CD8-positive, alpha-beta memory T cell (primary cell): Measurements from ENCODE around the gene FGF19. TPM values are rescaled to one million over a fixed set of nuclear protein-coding genes. Genes with fewer than 3 reads are reported as not detected.
A peak's percentile ranks its signal among the peaks of the same experiment; 100 is the strongest.

Source experiments
- CTCF ChIA-PET: fragments of 350-600 bp; sonication (Branson Sonifier 250); formaldehyde crosslinking; loops from one replicate; lab custom pipeline; 2021; ENCODE audit warnings: antibody characterized with exemption; lab: Charles Lee
- POLR2A ChIA-PET: fragments of 350-600 bp; sonication (Branson Sonifier 250); formaldehyde crosslinking; loops from one replicate; lab custom pipeline; 2021; ENCODE audit warnings: antibody characterized with exemption; lab: Charles Lee
- DNase-seq, 5 donors: peaks; one replicate each; pipeline versions ENCODE4 v3.0.0 to v3.0.0-alpha.2; 2020 to 2022; ENCODE audit warnings: mixed read lengths in 1 of 5
- H3K27ac ChIP-seq: one replicate; pipeline ENCODE4 v1.7.0; 2013; ENCODE audit warnings: low read depth, mild to moderate bottlenecking, low read length, moderate library complexity
- H3K27me3 ChIP-seq: 2 replicates; pipeline ENCODE4 v1.7.0; 2013; ENCODE audit warnings: low read length, mild to moderate bottlenecking; ENCODE audit not compliant: insufficient read depth, poor library complexity, severe bottlenecking
- H3K36me3 ChIP-seq: 2 replicates; pipeline ENCODE4 v1.7.0; 2013; ENCODE audit warnings: mild to moderate bottlenecking, low read length, moderate library complexity; ENCODE audit not compliant: insufficient read depth
- H3K4me1 ChIP-seq: 2 replicates; pipeline ENCODE4 v1.7.0; 2013; ENCODE audit warnings: mild to moderate bottlenecking, low read length, moderate library complexity; ENCODE audit not compliant: insufficient read depth
- H3K4me3 ChIP-seq: 2 replicates; pipeline ENCODE4 v1.7.0; 2013; ENCODE audit warnings: mild to moderate bottlenecking, low read length
- H3K9me3 ChIP-seq: 2 replicates; pipeline ENCODE4 v1.7.0; 2013; ENCODE audit warnings: mild to moderate bottlenecking, low read length
- H3K27ac Mint-ChIP-seq, 8 donors: one replicate each; pipeline ENCODE4 v1.8.0; 2020 to 2021; ENCODE audit warnings: mixed read lengths in 8 of 8, mild to moderate bottlenecking in 6 of 8, inconsistent platforms in 3 of 8, moderate library complexity in 3 of 8
- H3K27me3 Mint-ChIP-seq, 2 donors: one replicate each; pipeline ENCODE4 v1.8.0; 2020 to 2021; ENCODE audit warnings: mixed read lengths in 2 of 2, mild to moderate bottlenecking in 1 of 2, moderate library complexity in 1 of 2
- H3K36me3 Mint-ChIP-seq, 3 donors: one replicate each; pipeline ENCODE4 v1.8.0; 2020 to 2021; ENCODE audit warnings: mixed read lengths in 3 of 3, inconsistent platforms in 1 of 3, mild to moderate bottlenecking in 1 of 3
- H3K4me1 Mint-ChIP-seq, 3 donors: one replicate each; pipeline ENCODE4 v1.8.0; 2020 to 2021; ENCODE audit warnings: mixed read lengths in 3 of 3, inconsistent platforms in 1 of 3, mild to moderate bottlenecking in 1 of 3
- H3K4me3 Mint-ChIP-seq, 7 donors: one replicate each; pipeline ENCODE4 v1.8.0; 2020 to 2021; ENCODE audit warnings: mixed read lengths in 7 of 7, mild to moderate bottlenecking in 6 of 7, moderate library complexity in 4 of 7, inconsistent platforms in 2 of 7
- H3K9me3 Mint-ChIP-seq, 5 donors: one replicate each; pipeline ENCODE4 v1.8.0; 2020 to 2022; ENCODE audit warnings: mixed read lengths in 5 of 5, mild to moderate bottlenecking in 3 of 5, moderate library complexity in 2 of 5, inconsistent platforms in 1 of 5
- polyA plus RNA-seq: library from polyadenylated mRNA; unstranded; fragments of 300-500 nt; fragmentation: Illumina TruSeq; gene quantifications from one replicate; pipeline ENCODE4 v1.2.3, GENCODE V29; 2021
- total RNA-seq, 2 experiments: library from RNA; stranded (reverse); gene quantifications; one replicate each; pipeline ENCODE4 v1.2.3, GENCODE V29; 2021

The FGF19 gene
- total and polyA plus RNA-seq, 3 experiments from 2014 or later, result not detected

DNA sequence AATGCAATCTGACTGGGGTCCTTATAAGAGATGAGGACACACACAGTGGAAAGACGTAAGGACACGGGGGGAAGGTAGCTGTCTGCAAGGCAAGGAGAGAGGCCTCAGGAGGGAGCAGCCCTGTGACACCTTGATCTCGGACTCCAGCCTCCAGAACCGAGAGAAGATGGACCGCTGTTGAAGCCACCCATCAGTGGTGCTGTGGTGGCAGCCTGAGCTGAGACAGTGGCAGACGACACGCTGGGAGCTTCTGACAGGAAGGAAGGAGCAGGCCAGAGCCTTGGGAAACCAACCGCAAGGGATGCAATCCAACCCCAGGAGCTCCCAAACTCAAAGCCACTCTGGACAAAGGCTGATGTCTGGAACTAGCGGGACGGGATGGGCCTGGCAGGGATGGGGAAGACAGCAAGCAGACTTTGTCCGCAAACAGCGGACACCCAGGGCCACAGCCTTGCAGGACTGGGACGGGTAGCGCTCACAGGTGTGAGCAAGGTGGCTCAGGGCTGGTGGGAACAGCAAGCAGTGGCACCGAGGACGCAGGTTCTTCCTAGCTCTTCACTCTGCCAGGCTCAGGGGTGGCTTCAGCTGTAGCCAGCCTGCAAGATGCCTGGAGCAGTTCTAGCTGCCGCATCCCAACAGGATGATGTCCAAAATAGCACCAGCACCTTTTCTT is 39.6 kb downstream of the FGF19 start:
- Mint-ChIP-seq H3K27me3 (no peaks in the 10 kb centered on the region), H3K9me3 (no peaks in the 10 kb centered on the region), H3K27ac (no peak overlapping the region), H3K36me3 (peaks cover 0 to 76% (median 10%) of the 10 kb centered on the region in 3 donors), H3K4me3 (no peak overlapping the region), H3K4me1 (peaks cover 3 to 4% (median 3%) of the 10 kb centered on the region in 3 donors)
- no peaks in the 10 kb centered on the region for H3K9me3 ChIP-seq
- CTCF ChIA-PET, result interaction anchor here (1.1 kb wide), 1 partner anchor 10 kb away, joined by 3 read pairs; the partner anchor contains the start of gene LTO1
- DNase-seq, result peak in 1 of 5 donors; percentile 42
- H3K36me3 ChIP-seq, result peaks cover 14% of the 10 kb centered on the region
- POLR2A ChIA-PET, result interaction anchor here (1.5 kb wide), 1 partner anchor 11 kb away, joined by 4 read pairs; the partner anchor contains the start of gene LTO1
- no peaks in the 10 kb centered on the region for H3K4me1 ChIP-seq
- no peak overlapping the region for H3K4me3 ChIP-seq
- H3K27ac ChIP-seq, result no peak overlapping the region
- H3K27me3 ChIP-seq, result no peaks in the 10 kb centered on the region

DNA sequence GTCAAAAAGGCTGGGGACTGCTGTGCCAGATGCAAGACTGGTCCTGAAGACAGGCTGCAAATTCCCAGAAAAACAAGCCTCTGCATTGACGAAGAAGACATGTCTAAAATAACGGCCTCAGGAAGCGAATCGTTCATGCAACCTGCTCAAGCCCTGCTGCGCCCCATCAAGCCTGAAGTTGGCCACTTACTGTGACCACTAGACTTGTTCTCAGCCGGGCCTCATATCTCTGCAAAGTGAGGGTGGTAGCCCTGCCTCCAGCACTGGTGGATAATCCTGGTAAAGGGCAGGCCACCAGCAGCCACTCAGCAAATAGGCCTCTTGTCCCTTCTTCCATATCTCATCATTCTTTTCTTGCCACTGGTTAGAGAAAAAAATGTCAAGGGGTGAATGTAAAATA is 40.5 kb downstream of the FGF19 start:
- no peaks in the 10 kb centered on the region for H3K4me1 ChIP-seq
- no peak overlapping the region for H3K4me3 Mint-ChIP-seq
- POLR2A ChIA-PET, result no interaction called here
- CTCF ChIA-PET, result interaction anchor here (1.4 kb wide), 1 partner anchor 11 kb away, joined by 4 read pairs; no protein-coding TSS in a partner anchor
- H3K27ac ChIP-seq, result no peak overlapping the region
- no peak for DNase-seq
- no peaks in the 10 kb centered on the region for H3K9me3 ChIP-seq
- H3K9me3 Mint-ChIP-seq, result no peaks in the 10 kb centered on the region
- H3K4me1 Mint-ChIP-seq, result peaks cover 0 to 3% (median 3%) of the 10 kb centered on the region in 3 donors
- no peaks in the 10 kb centered on the region for H3K27me3 Mint-ChIP-seq
- peaks cover 0 to 68% (median 7%) of the 10 kb centered on the region in 3 donors for H3K36me3 Mint-ChIP-seq
- no peak overlapping the region for H3K27ac Mint-ChIP-seq
- H3K36me3 ChIP-seq, result peaks cover 9% of the 10 kb centered on the region
- no peak overlapping the region for H3K4me3 ChIP-seq
- no peaks in the 10 kb centered on the region for H3K27me3 ChIP-seq

DNA sequence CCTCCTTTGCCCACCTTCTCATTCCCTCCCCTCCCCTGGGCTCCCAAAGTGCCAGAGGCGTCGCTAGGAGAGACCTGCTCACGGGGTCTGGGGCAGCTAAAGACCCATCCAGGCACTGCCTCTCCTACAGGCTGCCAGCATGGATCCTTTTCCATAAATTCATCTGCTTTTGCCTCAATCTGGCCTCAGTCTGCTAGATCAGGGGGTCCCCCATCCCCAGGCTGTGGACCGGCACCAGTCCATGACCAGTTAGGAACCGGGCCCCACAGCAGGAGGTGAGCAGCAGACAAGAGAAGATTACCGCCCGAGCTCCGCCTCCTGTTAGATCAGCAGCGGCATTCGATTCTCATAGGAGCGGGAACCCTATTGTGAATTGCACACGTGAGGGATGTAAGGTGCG is 41.0 kb downstream of the FGF19 start:
- peaks cover 0 to 62% (median 7%) of the 10 kb centered on the region in 3 donors for H3K36me3 Mint-ChIP-seq
- no peaks in the 10 kb centered on the region for H3K9me3 ChIP-seq
- H3K27me3 Mint-ChIP-seq, result no peaks in the 10 kb centered on the region
- peak in 1 of 5 donors; percentile 22 for DNase-seq
- no peaks in the 10 kb centered on the region for H3K4me1 ChIP-seq
- POLR2A ChIA-PET, result no interaction called here
- peaks cover 0 to 3% (median under 1%) of the 10 kb centered on the region in 3 donors for H3K4me1 Mint-ChIP-seq
- no peak overlapping the region for H3K4me3 ChIP-seq
- no peak overlapping the region for H3K4me3 Mint-ChIP-seq
- no peaks in the 10 kb centered on the region for H3K9me3 Mint-ChIP-seq
- no peaks in the 10 kb centered on the region for H3K27me3 ChIP-seq
- CTCF ChIA-PET, result interaction anchor here (1.4 kb wide), 1 partner anchor 11 kb away, joined by 4 read pairs; no protein-coding TSS in a partner anchor
- peaks cover 9% of the 10 kb centered on the region for H3K36me3 ChIP-seq
- H3K27ac ChIP-seq, result no peak overlapping the region
- no peak overlapping the region for H3K27ac Mint-ChIP-seq

DNA sequence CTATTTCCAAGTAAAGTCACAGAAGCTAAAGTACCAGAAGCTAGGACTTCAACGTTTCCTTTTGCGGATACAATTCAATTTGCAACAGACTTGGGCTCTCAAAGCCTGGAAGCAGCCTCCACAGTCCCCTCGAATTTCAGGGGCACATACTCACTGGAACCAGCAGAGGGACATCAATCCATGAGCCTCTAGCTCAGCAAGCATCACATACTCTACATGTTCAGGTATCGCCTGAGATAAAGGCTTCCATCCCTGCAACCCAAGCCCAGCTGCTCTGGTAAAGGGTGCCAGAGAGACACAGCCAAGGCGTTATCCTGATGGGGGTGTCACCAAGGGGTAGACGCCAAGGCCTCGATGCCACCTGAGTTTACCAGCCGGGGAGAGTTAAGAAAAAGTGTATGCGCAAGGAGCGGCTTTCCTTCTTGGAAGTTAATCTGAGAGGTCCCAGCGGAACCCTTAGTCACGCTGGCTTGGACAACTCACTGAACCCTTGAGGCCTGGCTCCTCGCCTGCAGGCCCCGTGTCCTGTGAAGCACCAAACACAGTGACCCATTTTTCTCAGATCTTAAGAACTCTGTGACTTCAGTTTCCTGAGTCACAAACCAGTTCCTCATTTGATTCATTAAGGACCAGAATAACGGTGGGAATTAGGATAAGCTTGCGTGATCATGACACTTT is 41.7 kb downstream of the FGF19 start:
- Histone ChIP-seq H3K9me3 (no peaks in the 10 kb centered on the region), H3K27me3 (no peaks in the 10 kb centered on the region), H3K4me3 (no peak overlapping the region), H3K36me3 (peaks cover 9% of the 10 kb centered on the region), H3K27ac (no peak overlapping the region), H3K4me1 (no peaks in the 10 kb centered on the region)
- Mint-ChIP-seq H3K36me3 (peaks cover 0 to 56% (median 5%) of the 10 kb centered on the region in 3 donors), H3K9me3 (no peaks in the 10 kb centered on the region), H3K4me3 (no peak overlapping the region), H3K27me3 (no peaks in the 10 kb centered on the region), H3K27ac (peak overlapping the region in 1 of 8 donors; percentile 54), H3K4me1 (peaks cover 0 to 3% (median 0%) of the 10 kb centered on the region in 3 donors)
- peak in 1 of 5 donors; percentile 18 for DNase-seq
- ChIA-PET CTCF (interaction anchor here (1.4 kb wide), 1 partner anchor 12 kb away, joined by 4 read pairs; no protein-coding TSS in a partner anchor), POLR2A (no interaction called here)

DNA sequence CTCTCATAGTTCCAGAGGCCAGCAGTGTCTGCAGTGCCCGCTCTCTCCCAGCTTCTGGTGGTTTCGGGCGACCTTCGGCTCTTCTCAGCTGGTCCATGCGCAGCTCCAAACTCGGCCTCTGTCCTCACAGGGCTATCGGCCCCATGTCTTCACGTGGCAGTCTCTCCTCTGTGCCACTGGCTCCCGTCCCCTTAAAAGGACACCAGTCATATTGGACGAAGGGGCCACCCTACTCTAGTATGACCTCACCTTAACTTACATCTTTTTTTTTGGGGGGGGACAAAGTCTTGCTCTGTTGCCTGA is 42.5 kb downstream of the FGF19 start:
- POLR2A ChIA-PET, result no interaction called here
- DNase-seq, result peak in 1 of 5 donors; percentile 11
- no peaks in the 10 kb centered on the region for H3K9me3 ChIP-seq
- no peaks in the 10 kb centered on the region for H3K27me3 ChIP-seq
- Mint-ChIP-seq H3K4me1 (peaks cover 0 to 3% (median 0%) of the 10 kb centered on the region in 3 donors), H3K27me3 (no peaks in the 10 kb centered on the region), H3K9me3 (no peaks in the 10 kb centered on the region), H3K27ac (no peak overlapping the region), H3K36me3 (peaks cover 0 to 48% (median 5%) of the 10 kb centered on the region in 3 donors), H3K4me3 (no peak overlapping the region)
- H3K4me3 ChIP-seq, result no peak overlapping the region
- H3K27ac ChIP-seq, result no peak overlapping the region
- peaks cover 7% of the 10 kb centered on the region for H3K36me3 ChIP-seq
- CTCF ChIA-PET, result no interaction called here
- H3K4me1 ChIP-seq, result no peaks in the 10 kb centered on the region

DNA sequence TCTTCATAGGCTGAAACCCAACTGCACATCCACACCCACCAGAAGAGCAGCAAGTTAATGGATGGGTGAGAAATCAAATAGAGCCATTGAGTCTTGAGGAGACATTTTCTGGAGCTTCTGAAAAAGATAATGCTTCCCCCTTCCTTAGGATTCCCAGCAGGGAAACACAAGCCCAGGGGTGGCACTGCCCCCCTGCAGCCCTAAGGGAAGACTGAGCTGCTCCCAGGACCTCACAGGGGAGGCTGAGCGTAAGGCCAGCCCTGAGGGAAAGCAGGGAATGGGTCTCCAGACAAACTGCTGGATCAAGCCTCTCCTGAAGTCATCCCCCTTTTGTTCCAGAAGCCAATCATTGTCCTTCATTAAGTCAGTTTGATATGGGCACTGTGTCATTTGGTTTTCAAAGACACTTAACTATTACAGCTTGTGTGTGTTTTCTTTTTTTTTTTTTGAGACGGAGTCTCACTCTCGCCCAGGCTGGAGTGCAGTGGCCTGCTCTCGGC is 43.8 kb downstream of the FGF19 start:
- POLR2A ChIA-PET, result no interaction called here

DNA sequence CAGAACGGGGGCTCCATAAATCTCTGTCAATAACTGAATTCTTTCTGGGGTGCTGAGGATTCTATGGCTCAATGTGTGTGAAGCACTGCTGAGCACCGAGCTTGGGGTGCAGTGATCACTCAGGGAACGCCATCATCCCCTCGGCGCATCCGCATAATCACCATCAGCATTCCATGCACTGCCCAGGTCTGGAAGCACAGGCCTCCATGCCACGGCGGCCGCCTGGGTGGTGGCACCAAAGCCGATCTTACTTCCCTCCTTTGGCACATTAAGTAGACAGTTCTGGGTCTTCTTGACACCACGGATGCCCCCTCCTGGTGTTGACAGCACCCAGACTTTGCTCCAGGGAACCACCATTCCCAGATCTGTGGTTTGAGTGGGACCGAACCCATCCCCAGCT is 44.2 kb downstream of the FGF19 start:
- Mint-ChIP-seq H3K4me3 (no peak overlapping the region), H3K27me3 (no peaks in the 10 kb centered on the region), H3K4me1 (no peaks in the 10 kb centered on the region), H3K27ac (peak overlapping the region in 2 of 8 donors; percentile 47 to 61), H3K36me3 (peaks cover 0 to 31% (median 0%) of the 10 kb centered on the region in 3 donors), H3K9me3 (no peaks in the 10 kb centered on the region)
- no peak overlapping the region for H3K27ac ChIP-seq
- no peaks in the 10 kb centered on the region for H3K4me1 ChIP-seq
- no peak overlapping the region for H3K4me3 ChIP-seq
- peaks cover 4% of the 10 kb centered on the region for H3K36me3 ChIP-seq
- ChIA-PET CTCF (interaction anchor here (1.2 to 2.4 kb wide), 3 partner anchors 8 to 16 kb away, joined by 3 to 15 read pairs (median 4); partner anchors contain the start of gene LTO1), POLR2A (no interaction called here)
- no peaks in the 10 kb centered on the region for H3K9me3 ChIP-seq
- H3K27me3 ChIP-seq, result no peaks in the 10 kb centered on the region
- DNase-seq, result peak in 1 of 5 donors; percentile 26

More for the DNA sequence above, 43.8 kb downstream of the FGF19 start:
- Histone ChIP-seq H3K9me3 (no peaks in the 10 kb centered on the region), H3K4me3 (no peak overlapping the region), H3K4me1 (no peaks in the 10 kb centered on the region), H3K36me3 (peaks cover 4% of the 10 kb centered on the region), H3K27me3 (no peaks in the 10 kb centered on the region), H3K27ac (no peak overlapping the region)
- CTCF ChIA-PET, result interaction anchor here (1.7 to 2.4 kb wide), 2 partner anchors 10 to 15 kb away, joined by 4 to 15 read pairs; partner anchors contain the start of gene LTO1
- peaks cover 0 to 36% (median 3%) of the 10 kb centered on the region in 3 donors for H3K36me3 Mint-ChIP-seq
- H3K9me3 Mint-ChIP-seq, result no peaks in the 10 kb centered on the region
- peak overlapping the region in 2 of 8 donors; percentile 47 to 61 for H3K27ac Mint-ChIP-seq
- peaks cover 0 to 3% (median 0%) of the 10 kb centered on the region in 3 donors for H3K4me1 Mint-ChIP-seq
- H3K4me3 Mint-ChIP-seq, result no peak overlapping the region
- peak in 1 of 5 donors; percentile 11 for DNase-seq
- no peaks in the 10 kb centered on the region for H3K27me3 Mint-ChIP-seq
